Endothelial cell (in vitro differentiated cells): ENCODE data around the gene RALY. TPM values are rescaled to one million over a fixed set of nuclear protein-coding genes. Genes with fewer than 3 reads are reported as not detected.

Experiments used
- DNase-seq: peaks from one replicate; pipeline ENCODE4 v3.0.0; 2021; ENCODE audit warnings: low spot score
- H3K27ac Mint-ChIP-seq: one replicate; pipeline ENCODE4 v1.8.0; 2021; ENCODE audit warnings: mixed read lengths, inconsistent platforms; ENCODE audit not compliant: unreplicated experiment
- H3K27me3 Mint-ChIP-seq: one replicate; pipeline ENCODE4 v1.8.0; 2021; ENCODE audit warnings: mild to moderate bottlenecking, moderate library complexity, mixed read lengths, inconsistent platforms; ENCODE audit not compliant: unreplicated experiment
- H3K36me3 Mint-ChIP-seq: one replicate; pipeline ENCODE4 v1.8.0; 2021; ENCODE audit warnings: mild to moderate bottlenecking, low read depth, mixed read lengths, inconsistent platforms; ENCODE audit not compliant: unreplicated experiment
- H3K4me1 Mint-ChIP-seq: one replicate; pipeline ENCODE4 v1.8.0; 2021; ENCODE audit warnings: mild to moderate bottlenecking, mixed read lengths, inconsistent platforms; ENCODE audit not compliant: unreplicated experiment
- H3K4me3 Mint-ChIP-seq: one replicate; pipeline ENCODE4 v1.8.0; 2021; ENCODE audit warnings: mild to moderate bottlenecking, mixed read lengths, inconsistent platforms; ENCODE audit not compliant: unreplicated experiment
- H3K9me3 Mint-ChIP-seq: one replicate; pipeline ENCODE4 v1.8.0; 2021; ENCODE audit warnings: mixed read lengths, inconsistent platforms; ENCODE audit not compliant: unreplicated experiment
- total RNA-seq: library from RNA; stranded (reverse); fragmentation: NEBNext Ultra II Directional; extraction: Animal tissue kit (Norgen Biotek cat#: 25700); gene quantifications from one replicate; pipeline ENCODE4 v1.2.1, GENCODE V29; 2021; ENCODE audit not compliant: unreplicated experiment
- TF ChIP-seq, protein P1 (sequence below): fragments of 200-600 bp; sonication (generic); IDR thresholded peaks from one replicate; pipeline ENCODE4 v1.5.0; 2021; ENCODE audit warnings: antibody characterized with exemption; ENCODE audit not compliant: unreplicated experiment

The RALY gene
- total RNA-seq, 1 donor from 2014 or later, result 168 TPM

GRCh38 chr20:34041226-34041625 lies 47.5 kb downstream of the RALY start:
- DNase-seq, result no peak
- peaks cover 16% of the 10 kb centered on the region for H3K4me1 Mint-ChIP-seq
- TF ChIP-seq, protein P1, sequence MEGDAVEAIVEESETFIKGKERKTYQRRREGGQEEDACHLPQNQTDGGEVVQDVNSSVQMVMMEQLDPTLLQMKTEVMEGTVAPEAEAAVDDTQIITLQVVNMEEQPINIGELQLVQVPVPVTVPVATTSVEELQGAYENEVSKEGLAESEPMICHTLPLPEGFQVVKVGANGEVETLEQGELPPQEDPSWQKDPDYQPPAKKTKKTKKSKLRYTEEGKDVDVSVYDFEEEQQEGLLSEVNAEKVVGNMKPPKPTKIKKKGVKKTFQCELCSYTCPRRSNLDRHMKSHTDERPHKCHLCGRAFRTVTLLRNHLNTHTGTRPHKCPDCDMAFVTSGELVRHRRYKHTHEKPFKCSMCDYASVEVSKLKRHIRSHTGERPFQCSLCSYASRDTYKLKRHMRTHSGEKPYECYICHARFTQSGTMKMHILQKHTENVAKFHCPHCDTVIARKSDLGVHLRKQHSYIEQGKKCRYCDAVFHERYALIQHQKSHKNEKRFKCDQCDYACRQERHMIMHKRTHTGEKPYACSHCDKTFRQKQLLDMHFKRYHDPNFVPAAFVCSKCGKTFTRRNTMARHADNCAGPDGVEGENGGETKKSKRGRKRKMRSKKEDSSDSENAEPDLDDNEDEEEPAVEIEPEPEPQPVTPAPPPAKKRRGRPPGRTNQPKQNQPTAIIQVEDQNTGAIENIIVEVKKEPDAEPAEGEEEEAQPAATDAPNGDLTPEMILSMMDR, result no peak
- no peaks in the 10 kb centered on the region for H3K9me3 Mint-ChIP-seq
- H3K4me3 Mint-ChIP-seq, result no peak overlapping the region
- no peak overlapping the region for H3K27ac Mint-ChIP-seq
- H3K36me3 Mint-ChIP-seq, result no peaks in the 10 kb centered on the region
- H3K27me3 Mint-ChIP-seq, result peaks cover 3% of the 10 kb centered on the region

- DNase-seq, result no peak
- H3K4me1 Mint-ChIP-seq, result peaks cover 8% of the 10 kb centered on the region
- TF ChIP-seq, protein P1, result no peak
- H3K27me3 Mint-ChIP-seq, result peaks cover 3% of the 10 kb centered on the region
- no peak overlapping the region for H3K4me3 Mint-ChIP-seq
- H3K9me3 Mint-ChIP-seq, result no peaks in the 10 kb centered on the region
- no peak overlapping the region for H3K27ac Mint-ChIP-seq
- H3K36me3 Mint-ChIP-seq, result no peaks in the 10 kb centered on the region
These were observed 48.6 kb downstream of the RALY start for GRCh38 chr20:34042262-34042661.

DNA sequence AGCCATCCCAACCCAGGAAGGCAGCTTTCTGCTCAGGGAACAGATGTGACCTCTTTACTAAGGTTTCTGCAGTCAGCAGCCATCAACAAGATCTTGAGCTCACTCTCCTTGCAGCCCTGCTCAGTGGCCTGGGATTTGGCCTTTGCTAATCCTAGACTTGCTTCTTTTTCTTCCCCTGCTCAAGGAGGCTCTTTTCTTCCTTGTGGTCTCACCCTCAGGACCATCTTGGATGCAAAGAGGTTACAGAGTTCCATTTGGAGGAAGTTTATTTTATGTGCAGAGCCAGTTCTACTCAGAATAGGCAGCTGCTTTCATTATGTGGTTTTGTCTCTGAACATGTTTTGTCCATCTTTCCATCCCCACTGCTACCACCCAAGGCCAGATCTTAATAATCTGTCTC lies 49.3 kb downstream of the RALY start:
- peaks cover 8% of the 10 kb centered on the region for H3K4me1 Mint-ChIP-seq

DNA sequence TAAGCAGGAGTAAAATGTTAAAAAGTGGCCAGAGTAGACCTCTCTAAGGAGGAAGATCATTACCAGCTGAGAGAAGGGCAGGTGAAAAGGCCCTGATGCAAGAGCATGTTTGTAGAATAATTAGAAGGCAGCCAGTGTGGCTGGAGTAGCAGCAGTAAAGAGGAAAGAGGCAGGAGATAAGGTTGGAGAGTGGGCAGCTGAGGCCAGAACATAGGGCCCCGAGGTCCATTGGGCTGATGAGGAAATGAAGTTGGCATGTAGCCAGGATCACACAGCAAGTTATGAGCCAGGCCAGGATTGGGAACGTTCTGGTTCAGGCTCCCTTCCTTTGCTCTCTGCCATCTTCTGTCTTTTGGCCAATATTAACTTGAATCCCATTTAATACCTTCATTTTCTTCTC lies 51.6 kb downstream of the RALY start:
- H3K9me3 Mint-ChIP-seq, result no peaks in the 10 kb centered on the region
- DNase-seq, result no peak
- H3K4me3 Mint-ChIP-seq, result no peak overlapping the region
- TF ChIP-seq, protein P1, result no peak
- H3K27ac Mint-ChIP-seq, result no peak overlapping the region
- H3K4me1 Mint-ChIP-seq, result peaks cover 8% of the 10 kb centered on the region
- peaks cover 7% of the 10 kb centered on the region for H3K27me3 Mint-ChIP-seq
- no peaks in the 10 kb centered on the region for H3K36me3 Mint-ChIP-seq

More for the DNA sequence above, 49.3 kb downstream of the RALY start:
- TF ChIP-seq, protein P1, result no peak
- Mint-ChIP-seq H3K4me3 (no peak overlapping the region), H3K9me3 (no peaks in the 10 kb centered on the region), H3K27ac (no peak overlapping the region), H3K36me3 (no peaks in the 10 kb centered on the region), H3K27me3 (peaks cover 3% of the 10 kb centered on the region)
- DNase-seq, result no peak

DNA sequence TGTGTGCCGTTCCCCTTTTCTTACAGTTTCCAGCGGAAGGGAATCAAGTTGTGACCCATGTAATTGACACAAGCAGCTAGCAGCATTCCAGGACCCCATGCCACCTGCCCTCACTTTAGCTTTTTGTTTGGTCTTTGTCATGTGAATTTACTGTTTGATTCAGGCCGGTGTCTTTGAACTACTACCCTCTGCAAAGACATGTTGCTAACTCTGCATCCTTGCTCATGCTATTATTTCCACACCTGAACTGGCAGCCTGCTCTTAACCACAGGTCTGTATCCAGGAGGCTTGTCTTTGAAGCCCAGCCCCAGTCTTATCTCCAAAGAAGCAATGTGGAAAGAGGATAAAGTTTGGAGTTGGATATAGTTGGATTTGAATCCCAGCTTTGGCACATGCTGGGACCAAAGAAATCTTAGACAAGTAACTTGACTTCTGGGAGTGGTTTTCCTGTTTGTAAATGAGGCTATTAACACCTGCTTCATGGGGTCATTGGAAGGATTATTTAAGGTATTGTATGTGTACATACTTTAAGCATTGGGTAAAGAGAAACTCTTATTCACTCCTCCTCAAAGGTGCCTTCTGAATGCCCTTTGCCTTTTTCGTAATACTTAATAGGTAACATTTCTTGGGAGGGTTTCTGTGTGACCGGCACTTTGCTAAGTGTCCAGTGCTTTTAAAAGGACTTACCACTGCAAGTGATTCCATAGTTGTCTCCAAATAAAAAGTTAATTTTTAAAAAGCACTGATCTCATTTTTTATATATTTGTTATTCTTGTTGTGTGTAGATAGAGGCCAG lies 52.4 kb downstream of the RALY start:
- Mint-ChIP-seq H3K4me1 (peaks cover 8% of the 10 kb centered on the region), H3K27me3 (peaks cover 7% of the 10 kb centered on the region), H3K36me3 (no peaks in the 10 kb centered on the region), H3K9me3 (no peaks in the 10 kb centered on the region), H3K4me3 (no peak overlapping the region), H3K27ac (no peak overlapping the region)
- TF ChIP-seq, protein P1, result no peak
- no peak for DNase-seq
